ENCODE measurements around the gene RAB11FIP4.
A peak's percentile ranks its signal among the peaks of the same experiment; 100 is the strongest.

Gene RAB11FIP4

DNA sequence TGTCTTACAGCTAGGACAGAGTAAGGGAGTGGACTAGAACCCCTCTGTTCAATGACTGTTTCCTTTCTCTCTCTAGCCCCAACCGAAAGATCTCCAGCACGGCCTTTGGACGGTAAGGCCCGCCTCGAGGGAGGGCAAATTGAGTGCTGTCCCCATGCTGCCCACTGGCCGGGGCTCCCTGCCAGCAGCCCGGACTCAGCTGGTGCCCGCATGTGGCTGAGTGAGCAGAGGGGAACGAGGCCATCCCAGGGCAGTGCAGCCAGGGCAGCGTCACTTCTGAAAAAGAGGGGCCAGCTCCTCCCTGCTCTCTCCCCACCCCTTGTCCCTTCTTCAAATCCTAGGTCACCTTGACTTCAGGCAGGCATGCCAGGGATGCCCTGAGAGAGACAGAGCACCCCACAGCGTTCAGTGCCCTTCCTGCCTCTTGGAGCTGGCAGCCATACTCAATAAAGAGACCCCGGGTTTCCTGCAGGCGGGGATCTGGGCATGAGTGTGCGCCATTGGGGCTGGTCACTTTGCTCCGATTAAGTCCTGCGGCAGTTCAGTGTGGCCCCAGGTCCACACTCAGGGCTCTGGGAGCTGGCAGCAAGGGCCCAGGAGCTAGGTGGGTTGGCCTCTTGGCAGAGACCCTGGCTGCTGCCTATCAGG lies 130.9 kb downstream of the RAB11FIP4 start:
- DNase-seq (ENCODE audit: low read depth in 2 of 2, low spot score in 1 of 2): no peak

DNA sequence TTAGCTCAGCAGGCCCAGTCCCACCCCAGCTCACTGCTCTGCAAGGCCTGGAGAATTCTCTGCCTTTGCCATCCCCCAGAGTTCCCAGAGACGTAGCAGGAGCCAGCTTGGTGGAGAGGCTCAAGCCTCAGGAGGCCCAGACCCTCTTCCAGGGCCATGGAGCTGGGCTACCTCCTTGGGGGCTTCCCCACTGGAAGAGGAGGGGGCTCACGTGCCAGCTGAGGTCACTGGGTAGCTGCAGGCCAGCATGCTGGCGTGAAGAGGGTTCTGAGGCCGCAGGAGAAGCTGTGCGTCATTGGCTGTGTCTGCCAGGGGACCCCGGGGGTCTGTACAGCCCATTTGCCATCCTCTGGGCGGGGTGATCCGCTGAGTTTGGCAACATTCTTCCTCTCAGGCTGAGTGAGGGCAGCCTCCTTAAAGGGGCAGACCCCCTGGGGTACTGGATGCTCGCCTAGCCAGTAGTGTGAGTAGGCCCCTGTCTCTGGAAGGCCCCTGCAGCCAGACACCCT lies 131.6 kb downstream of the RAB11FIP4 start:
- DNase-seq (ENCODE audit: low read depth in 2 of 2, low spot score in 1 of 2): no peak

DNA sequence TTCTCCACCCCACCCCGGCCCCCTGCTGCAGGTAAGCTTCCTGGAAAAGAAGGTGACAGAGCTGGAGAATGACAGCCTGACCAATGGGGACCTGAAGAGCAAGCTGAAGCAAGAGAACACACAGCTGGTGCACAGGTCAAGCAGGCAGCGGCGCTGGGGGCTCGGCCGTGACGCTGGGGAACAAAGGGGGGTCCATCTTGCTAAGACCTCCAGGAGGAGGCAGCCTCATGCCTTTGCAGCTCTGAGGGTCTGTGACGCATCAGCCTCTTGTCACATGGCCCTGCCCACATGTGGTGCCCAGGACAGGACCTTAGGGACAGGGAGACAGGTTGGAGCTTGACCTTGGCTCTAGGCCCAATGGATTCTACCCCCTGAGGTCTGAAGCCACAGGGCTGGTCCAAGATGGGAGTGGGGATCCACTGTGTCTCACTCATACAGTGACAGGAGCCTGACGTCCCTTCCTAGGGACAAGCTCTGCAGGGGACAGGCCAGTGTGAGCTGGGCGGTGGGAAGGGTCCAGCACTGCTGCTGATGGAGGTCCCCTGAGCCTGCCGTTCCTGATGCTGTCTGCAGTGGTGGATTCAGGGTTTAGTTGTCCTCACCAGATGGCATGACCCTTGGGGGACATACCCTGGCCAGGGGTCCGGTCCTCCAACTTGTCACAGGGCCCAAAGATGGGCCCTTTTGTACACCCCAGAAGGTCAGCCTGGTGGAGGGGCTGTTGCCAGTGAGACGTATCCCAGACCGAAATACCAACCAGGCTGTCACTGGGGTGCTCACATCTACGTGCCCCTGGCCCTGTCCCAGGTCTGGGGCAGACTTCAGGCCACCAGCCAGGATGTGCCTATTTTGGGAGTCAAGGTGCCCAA lies 132.6 kb downstream of the RAB11FIP4 start:
- DNase-seq (ENCODE audit: low read depth in 2 of 2, low spot score in 1 of 2): no peak

DNA sequence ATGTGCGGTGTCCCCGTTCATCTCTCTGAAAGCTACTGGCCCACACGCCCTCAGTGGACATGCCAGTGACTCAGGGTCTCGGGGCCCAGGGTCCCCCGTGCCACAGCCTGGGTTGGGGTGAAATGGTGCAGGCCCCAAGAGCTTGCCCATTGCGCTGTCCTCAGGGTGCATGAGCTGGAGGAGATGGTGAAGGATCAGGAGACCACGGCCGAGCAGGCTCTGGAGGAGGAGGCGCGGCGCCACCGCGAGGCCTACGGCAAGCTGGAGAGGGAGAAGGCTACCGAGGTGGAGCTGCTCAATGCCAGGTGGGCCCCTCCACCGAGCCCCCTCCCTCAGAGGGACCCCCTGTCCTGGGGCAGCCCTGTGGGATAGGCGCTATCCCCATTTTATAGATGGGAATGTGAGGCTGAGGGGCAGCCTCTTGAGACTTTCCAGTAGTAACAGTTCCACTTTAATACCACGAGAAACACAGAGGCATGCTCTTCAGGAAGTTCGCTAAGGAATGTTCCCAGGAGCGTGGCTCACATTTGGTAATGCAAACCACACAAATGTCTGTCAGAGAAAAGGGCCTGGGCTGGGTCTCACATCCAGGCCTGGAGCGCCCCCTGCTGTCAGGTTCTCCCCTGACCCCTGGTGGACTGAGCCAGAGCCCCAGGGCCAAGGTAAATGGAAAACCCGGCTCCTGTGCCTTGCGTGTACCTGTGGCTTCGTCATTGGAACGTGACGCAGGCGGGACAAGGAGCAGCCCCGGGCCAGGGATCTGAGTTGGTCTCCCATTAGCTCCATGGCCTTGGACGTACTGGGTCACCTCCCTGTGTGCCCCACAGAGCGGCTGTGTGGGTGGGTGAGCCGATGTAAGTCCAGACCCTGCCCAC lies 133.7 kb downstream of the RAB11FIP4 start:
- DNase-seq (ENCODE audit: low read depth in 2 of 2, low spot score in 1 of 2): peak; percentile 62 to 94

DNA sequence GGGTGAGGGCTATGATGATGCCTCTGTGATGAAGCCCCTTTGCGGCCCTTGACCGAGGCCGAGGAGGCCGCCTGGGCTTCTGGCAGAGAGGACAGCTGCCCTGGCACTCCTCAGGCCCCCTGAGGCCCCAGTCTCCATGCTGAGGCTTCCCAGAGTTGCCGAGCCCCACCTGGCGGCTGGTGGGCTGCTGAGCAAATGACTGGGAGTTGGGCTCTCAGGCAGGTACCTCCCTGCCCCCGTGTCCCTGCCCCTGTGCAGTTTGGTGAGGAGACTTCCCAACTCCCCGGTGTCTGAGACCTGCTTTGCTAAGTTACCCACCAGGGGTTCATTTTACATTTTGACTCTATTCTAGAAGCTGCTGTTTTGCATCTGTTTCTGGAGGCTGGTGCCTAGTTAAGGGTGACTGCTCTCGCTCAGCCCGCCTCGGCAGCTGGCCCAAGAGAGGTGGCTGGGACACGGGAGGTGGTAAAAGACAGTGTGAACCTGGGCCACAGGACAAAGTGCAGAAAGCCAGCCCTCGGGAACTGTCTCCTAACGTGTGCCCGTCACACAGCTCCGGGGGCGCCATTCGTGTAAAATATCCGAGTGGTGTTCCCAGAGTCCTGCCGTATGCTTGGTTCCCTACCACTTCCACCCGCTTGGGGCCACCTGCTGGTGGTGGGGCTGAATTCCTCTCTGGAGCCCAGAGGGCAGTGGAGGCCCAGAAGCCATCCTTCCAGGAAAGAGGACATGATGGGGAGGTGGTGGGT lies 134.5 kb downstream of the RAB11FIP4 start:
- DNase-seq (ENCODE audit: low read depth in 2 of 2, low spot score in 1 of 2): no peak

DNA sequence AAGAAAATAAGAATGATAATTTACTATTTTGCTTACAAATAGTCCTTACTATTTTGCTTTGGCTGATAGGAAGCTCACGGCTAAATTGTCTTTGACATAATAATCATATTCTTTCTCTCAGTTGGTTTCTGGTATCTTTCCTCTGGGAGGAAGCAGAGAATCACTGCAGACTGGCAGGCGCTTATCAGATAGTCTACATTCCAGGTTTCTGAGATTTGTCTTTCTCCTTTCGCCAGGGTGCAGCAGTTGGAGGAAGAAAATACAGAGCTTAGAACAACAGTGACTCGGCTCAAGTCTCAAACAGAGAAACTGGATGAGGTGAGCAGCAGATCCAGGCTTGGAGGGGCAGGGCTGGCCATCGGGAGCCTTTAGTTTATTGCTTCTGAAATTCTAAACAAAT lies 136.1 kb downstream of the RAB11FIP4 start:
- no peak for DNase-seq (ENCODE audit: low read depth in 2 of 2, low spot score in 1 of 2)

DNA sequence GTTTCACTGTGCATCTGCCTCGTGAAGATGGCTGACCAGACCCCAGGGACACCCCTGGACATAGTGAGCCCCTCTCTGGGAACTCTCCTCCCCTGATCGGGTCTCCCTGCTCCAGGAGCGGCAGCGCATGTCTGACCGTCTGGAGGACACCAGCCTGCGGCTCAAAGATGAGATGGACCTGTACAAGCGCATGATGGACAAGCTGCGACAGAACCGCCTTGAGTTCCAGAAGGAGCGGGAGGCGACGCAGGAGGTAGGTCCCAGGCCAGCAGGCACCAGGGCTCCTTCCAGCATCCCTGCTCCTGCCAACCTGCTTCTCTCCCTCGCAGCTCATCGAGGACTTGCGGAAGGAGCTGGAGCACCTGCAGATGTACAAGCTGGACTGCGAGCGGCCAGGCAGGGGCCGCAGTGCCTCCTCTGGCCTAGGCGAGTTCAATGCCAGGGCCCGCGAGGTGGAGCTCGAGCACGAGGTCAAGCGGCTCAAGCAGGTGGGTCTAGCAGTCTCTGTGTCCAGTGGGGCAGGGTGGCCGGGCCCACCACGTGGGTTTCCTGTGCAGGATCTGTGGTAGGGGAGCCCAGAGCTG lies 136.9 kb downstream of the RAB11FIP4 start:
- no peak for DNase-seq (ENCODE audit: low read depth in 2 of 2, low spot score in 1 of 2)

DNA sequence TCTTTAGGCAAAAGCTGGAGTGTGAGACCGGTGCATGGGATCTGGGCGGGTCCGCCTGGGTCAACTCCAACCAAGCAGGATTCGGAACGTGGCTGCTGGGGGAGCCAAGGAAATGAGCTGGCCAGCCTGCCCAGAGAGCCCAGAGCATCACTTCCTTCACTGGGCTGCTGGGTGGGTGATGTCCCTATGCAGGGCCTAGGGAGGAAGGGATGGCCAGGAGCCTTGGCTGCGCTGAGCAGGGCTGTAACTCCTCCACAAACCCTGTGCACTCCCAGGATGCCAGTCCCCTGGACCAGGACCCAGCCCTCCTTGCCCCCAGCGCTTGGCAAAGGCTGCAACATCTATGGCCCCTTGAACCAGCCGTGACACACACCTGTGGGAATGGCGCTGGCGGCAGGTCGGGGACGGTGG lies 138.4 kb downstream of the RAB11FIP4 start:
- DNase-seq (ENCODE audit: low read depth in 2 of 2, low spot score in 1 of 2): no peak

DNA sequence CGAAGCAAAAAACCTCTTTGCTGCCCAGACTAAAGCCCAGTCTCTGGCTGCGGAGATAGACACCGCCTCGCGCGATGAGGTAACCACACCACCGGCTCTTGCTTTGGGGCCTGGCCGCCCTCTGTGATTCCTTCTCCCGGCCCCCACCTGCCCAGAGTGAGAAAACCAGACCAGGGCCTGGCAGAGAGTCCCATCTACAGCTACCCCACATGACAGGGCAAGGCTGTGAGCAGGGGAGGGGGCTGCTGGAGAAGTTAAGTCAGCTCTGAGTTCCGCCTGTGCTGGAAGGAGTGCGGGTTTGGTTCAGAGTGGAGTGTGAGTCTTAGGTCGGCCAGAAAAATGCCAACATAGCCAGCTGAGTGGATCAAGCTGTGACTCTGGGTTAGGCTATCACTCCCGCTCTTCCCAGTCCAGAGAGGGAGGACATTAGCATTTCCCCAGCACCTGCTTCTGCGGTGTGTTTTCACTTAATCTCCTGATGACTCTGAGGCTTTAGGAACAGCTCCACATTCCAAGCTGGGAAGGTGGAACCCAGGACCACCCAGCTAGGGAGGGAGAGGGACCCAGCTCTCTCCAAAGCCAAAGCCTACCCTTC lies 139.0 kb downstream of the RAB11FIP4 start:
- DNase-seq (ENCODE audit: low read depth in 2 of 2, low spot score in 1 of 2): no peak

DNA sequence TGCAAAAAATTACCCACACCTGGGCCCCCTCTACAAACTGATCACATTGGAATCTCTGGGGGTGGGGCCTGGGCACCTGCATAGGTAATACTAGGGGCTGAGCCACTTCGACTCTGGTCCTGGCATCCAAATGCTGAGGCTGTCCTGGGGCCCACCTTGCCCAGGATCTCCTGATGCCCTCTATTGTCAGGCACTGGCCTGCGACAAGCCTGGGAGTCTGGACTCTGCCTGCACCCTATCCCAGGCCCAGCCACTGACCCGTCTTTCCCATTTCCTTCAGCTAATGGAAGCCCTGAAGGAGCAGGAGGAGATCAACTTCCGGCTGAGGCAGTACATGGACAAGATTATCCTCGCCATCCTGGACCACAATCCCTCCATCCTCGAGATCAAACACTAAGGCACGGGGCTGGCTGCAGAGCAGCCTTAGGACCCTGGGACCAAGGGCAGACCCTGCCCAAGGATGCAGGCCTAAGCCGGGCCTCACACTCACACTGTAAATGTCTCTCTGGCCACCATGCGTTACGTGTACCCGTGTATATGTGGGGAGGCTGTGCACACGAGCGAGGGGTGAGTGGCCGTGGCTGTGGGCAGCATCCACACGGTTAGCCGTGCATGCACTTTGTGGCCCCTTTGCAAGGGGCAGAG lies 140.0 kb downstream of the RAB11FIP4 start:
- no peak for DNase-seq (ENCODE audit: low read depth in 2 of 2, low spot score in 1 of 2)

DNA sequence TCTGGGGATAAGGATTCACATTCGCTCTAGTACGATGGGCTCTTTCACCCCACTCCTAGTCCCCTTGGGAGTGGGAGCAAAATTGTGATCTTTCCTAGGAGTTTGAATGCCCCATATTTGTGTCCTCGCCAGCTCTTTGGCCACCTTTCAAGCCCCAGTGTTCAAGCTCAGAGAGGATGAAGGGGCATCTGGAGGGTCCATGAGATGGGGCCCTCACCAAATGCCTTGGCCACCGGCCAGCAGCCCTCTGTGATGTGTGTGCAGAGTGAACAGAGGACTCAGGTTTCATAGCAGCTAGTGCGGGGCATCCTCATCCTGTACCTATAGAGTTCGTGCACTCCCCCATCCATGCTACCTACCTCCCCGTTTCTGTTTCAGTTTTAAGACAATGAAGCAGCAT lies 140.6 kb downstream of the RAB11FIP4 start:
- no peak for DNase-seq (ENCODE audit: low read depth in 2 of 2, low spot score in 1 of 2)

DNA sequence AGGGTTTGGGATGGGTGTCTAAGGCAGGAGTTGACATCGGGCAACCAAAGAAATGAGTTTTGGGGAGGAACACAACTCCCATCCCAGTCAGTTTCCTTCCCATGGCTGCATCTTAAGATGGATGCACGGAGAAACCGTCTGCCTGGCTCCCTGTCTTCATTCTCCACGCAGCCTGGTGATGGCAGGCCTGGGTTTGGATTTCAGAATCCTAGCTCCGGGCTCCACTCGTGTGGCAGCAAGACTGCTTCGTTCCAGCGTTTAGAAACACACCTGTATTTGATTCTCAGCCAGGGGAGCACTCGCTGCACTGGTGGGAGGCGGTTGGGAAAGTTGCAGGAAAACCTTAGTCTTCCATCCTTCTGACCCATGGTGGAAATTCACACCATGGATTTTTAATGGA lies 141.1 kb downstream of the RAB11FIP4 start:
- DNase-seq (ENCODE audit: low read depth in 2 of 2, low spot score in 1 of 2): no peak

DNA sequence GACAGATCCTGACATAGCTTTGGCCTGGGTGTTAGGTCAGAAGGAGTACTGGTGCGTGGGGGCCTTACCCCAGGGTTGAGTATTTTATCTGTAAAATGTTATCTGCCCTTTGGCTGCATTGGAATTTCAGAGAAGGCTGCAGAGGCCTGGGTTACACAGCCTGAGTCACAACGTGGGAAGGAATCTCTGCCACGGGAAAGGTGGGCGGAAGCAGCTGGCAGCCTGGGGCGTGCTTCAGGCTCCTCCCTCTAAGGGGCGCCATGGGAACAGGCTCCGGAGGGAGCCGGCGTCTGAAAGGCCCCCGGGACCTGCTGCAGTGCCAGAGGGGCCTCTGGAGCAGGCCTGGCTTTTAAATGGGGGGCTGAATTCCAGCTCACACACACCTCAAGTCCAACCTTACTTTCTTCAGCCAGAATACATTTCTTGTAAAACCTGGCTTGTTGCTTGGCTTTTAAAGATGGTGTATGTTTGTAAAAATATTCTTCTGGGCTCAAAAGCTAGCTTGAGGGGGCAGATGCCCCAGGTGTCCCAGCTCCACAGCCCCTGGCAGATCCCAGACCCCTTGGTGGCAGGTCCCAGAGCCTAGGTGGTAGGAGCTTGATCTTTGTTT lies 142.2 kb downstream of the RAB11FIP4 start:
- DNase-seq (ENCODE audit: low read depth in 2 of 2, low spot score in 1 of 2): no peak

DNA sequence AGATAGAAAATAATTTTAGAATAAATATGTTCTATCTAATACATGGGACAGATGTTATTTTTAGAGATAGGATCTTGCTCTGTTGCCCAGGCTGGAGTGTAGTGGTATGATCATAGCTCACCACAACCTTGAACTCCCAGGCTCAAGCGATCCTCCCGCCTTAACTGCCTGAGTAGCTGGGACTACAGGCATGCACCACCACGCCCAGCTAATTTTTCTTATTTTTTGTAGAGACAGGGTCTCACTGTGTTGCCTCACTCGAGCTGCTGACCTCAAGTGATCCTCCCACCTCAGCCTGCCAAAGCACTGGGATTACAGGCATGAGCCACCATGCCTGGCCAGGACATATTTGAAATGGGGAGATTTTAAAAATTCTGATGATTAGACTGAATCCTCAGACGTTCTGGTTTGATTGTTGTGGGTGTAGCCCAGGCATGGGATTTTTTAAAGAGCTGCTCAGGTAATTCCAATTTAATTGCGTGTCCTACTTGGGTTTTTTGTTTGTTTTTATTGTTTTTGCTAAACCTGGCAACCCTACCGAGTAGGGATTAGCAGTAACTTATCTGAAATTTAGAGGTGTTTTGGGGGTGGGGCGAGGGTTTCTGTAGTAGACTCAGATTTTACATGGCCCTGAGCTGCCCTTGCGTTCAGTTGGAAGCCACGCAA lies 142.9 kb downstream of the RAB11FIP4 start:
- DNase-seq (ENCODE audit: low read depth in 2 of 2, low spot score in 1 of 2): no peak

DNA sequence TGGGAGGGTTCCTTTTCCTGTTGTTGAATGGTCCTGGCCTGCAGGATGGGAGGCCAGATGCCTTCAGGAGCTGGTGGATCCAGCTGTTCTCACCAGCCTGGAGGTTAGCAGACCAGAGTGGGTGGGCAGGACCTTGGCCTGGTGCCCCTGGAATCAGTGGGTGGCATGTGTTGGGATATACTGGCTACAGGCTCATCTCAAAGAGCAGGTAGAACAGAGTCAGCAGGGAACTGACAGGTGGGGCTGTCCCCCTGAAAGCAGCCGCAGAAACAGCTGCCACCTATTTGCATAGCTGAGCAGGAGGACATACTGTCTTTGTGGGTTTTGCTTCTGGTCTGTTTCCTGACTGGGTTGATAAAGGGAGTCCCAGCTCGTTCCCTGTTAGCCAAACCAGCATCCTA lies 144.1 kb downstream of the RAB11FIP4 start:
- DNase-seq (ENCODE audit: low read depth in 2 of 2, low spot score in 1 of 2): no peak

DNA sequence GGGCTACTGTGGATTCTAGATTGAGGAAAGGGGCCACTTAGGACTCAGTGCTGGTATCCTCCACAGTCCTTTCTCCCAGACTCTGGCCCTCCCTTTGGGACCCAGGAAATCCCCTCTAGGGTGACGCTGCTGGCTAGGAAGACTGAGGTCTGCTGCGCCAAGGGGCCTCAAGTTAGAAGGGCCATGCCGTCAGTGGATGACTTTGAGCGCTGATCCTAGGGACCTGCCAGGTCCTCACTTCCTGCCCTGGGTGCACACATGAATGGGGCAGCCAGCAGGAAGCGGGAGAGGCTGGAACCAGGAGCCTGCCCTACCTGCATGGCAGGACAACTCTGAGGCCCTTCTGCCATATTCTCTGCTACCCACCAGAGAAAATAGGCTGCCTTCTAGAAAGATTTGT lies 145.0 kb downstream of the RAB11FIP4 start:
- DNase-seq (ENCODE audit: low read depth in 2 of 2, low spot score in 1 of 2): no peak

DNA sequence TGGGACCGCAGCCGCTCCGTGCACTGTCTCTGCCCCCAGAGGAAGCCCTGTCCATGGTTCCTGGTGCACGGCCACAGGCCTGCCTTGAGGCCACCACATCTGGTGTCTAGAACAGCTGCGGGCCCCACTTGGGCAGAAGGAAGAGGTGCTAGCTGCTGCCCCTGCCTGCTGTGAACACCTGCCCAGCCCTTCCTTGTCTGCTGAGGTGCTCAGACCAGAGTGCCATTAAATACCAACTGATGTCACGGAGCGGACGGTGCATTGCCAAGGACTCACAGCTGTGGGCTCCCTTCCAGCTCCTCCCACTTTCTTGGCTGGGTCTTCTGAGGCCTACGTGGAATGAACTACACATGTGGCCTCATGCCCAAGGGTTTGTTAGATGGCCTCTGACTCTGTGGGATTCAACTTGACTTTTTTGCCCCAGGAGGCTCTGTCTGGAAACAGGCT lies 146.1 kb downstream of the RAB11FIP4 start:
- DNase-seq (ENCODE audit: low read depth in 2 of 2, low spot score in 1 of 2): no peak

DNA sequence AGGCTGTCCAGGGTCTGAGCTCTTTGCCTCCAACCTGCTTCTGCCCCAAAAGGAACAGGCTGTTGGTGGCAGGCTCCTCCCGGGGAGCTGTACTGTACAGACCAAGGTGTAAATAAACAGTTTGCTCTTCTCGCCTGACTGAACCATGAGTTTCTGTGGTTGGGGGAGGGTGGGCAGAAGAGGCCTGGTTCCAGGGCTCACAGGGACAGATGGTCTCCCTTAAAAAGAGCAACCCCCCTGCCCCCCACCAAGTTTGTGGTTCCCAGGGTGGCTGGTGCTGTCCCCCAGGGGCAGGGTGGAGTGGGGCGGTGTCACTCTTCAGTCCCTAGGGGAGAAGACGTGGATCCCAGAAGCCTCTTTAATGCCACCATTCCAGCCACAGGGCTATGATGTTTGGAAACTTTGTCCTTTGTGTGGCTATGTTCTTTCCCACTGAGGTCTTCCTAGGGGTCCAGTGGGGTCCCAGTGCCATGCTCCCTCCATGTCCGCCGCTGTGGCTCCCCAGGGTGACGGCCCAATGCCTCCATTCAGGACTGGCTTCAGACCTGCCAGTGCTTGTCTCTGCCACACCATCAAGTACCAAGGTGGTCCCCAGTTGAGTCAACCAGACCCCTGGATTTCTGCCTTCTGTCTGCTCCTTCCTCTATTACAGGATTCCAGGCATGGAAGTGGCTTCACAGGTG lies 146.7 kb downstream of the RAB11FIP4 start:
- no peak for DNase-seq (ENCODE audit: low read depth in 2 of 2, low spot score in 1 of 2)
